ENCODE measurements around the gene NUDT5.

NUDT5 gene

DNA sequence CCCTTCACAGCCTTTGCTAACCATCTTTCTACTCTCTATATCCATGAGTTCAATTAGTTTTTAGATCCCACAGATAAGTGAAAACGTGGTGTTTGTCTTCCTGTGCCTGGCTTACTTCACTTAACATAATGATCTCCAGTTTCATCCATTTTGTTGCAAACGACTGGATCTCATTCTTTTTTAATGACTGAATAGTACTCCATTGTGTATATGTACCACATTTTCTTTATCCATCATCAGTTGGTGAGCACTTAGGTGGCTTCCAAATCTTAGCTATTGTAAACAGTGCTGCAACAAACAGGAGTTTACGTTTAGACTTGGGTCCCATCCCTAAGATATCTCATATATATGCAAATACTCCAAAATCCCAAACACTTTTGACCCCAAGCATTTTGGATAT lies 9.4 kb upstream of the NUDT5 start:
- WGBS (ENCODE audit: insufficient coverage, insufficient read length) = no CpG with 5 or more reads among the region's 3 CpGs
- Histone ChIP-seq H3K27me3 (ENCODE audit: control insufficient read depth, insufficient read depth, low read length) (no peaks in the 10 kb centered on the region), H3K4me3 (ENCODE audit: low read length) (no peak overlapping the region), H3K4me1 (ENCODE audit: control insufficient read depth, insufficient read depth, low read length) (no peaks in the 10 kb centered on the region), H3K36me3 (ENCODE audit: control insufficient read depth, insufficient read depth, low read length) (peaks cover 4% of the 10 kb centered on the region; the same call in 1 of the 2 replicates), H3K9me3 (ENCODE audit: control insufficient read depth, insufficient read depth, low read length) (no peaks in the 10 kb centered on the region), H3K27ac (ENCODE audit: low read length) (no peak overlapping the region)
- DNase-seq (ENCODE audit: low read depth, low spot score) = no peak

- DNase-seq (ENCODE audit: low read depth, low spot score) = no peak
- no peaks in the 10 kb centered on the region for H3K27me3 ChIP-seq (ENCODE audit: control insufficient read depth, insufficient read depth, low read length)
- no peaks in the 10 kb centered on the region for H3K4me1 ChIP-seq (ENCODE audit: control insufficient read depth, insufficient read depth, low read length)
- no CpG with 5 or more reads among the region's 5 CpGs for WGBS (ENCODE audit: insufficient coverage, insufficient read length)
- no peak overlapping the region for H3K27ac ChIP-seq (ENCODE audit: low read length)
- 0 out of 2 replicates have a peak, but pooled peaks cover 2% of the 10 kb centered on the region for H3K36me3 ChIP-seq (ENCODE audit: control insufficient read depth, insufficient read depth, low read length)
- no peaks in the 10 kb centered on the region for H3K9me3 ChIP-seq (ENCODE audit: control insufficient read depth, insufficient read depth, low read length)
- H3K4me3 ChIP-seq (ENCODE audit: low read length) = no peak overlapping the region
Measured at GRCh38 chr10:12202226-12202625, 6.5 kb upstream of the NUDT5 start.

DNA sequence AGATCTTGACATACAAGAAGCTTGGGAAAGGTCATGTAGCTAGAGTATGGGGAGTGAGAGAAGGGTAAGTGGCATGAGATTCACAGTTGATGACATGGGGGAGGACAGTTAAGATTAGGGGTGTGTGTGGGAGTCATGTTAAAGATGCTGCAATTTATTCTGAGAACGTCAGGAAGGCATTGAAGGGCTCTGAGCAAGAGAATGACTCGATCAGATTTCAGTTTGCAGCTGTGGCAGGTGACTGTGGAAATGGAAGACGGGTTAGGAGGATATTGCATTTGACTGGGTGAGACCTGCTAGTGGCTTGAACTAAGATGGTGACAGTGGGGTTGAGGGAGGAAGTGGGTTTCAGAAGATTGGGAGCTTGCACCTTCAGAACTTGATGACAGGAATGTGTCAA lies 5.9 kb upstream of the NUDT5 start:
- H3K36me3 ChIP-seq (ENCODE audit: control insufficient read depth, insufficient read depth, low read length) = 0 out of 2 replicates have a peak, but pooled peaks cover 2% of the 10 kb centered on the region
- no CpG with 5 or more reads among the region's 3 CpGs for WGBS (ENCODE audit: insufficient coverage, insufficient read length)
- no peaks in the 10 kb centered on the region for H3K4me1 ChIP-seq (ENCODE audit: control insufficient read depth, insufficient read depth, low read length)
- no peak overlapping the region for H3K27ac ChIP-seq (ENCODE audit: low read length)
- H3K4me3 ChIP-seq (ENCODE audit: low read length) = no peak overlapping the region
- H3K27me3 ChIP-seq (ENCODE audit: control insufficient read depth, insufficient read depth, low read length) = no peaks in the 10 kb centered on the region
- no peak for DNase-seq (ENCODE audit: low read depth, low spot score)
- no peaks in the 10 kb centered on the region for H3K9me3 ChIP-seq (ENCODE audit: control insufficient read depth, insufficient read depth, low read length)

DNA sequence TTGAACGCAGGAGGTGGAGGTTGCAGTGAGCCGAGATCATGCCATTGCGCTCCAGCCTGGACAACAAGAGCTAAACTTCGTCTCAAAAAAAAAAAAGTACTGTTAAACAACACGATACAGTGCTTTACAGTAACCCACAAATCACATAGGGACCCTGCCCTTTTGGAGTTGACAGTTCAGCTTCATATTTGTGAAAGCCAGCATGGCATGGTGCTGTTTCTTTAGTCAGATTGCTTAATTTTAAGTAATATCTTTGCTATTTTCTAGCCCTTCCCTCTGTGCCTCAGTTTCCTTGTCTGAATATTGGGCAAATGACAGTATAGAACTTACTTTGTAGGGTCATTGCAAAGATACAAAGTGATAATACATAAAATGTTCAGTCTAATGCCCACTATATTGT lies 5.2 kb upstream of the NUDT5 start:
- Histone ChIP-seq H3K9me3 (ENCODE audit: control insufficient read depth, insufficient read depth, low read length) (no peaks in the 10 kb centered on the region), H3K36me3 (ENCODE audit: control insufficient read depth, insufficient read depth, low read length) (0 out of 2 replicates have a peak, but pooled peaks cover 2% of the 10 kb centered on the region), H3K27me3 (ENCODE audit: control insufficient read depth, insufficient read depth, low read length) (no peaks in the 10 kb centered on the region), H3K4me3 (ENCODE audit: low read length) (no peak overlapping the region), H3K27ac (ENCODE audit: low read length) (no peak overlapping the region), H3K4me1 (ENCODE audit: control insufficient read depth, insufficient read depth, low read length) (no peaks in the 10 kb centered on the region)
- DNase-seq (ENCODE audit: low read depth, low spot score) = no peak
- no CpG with 5 or more reads among the region's 5 CpGs for WGBS (ENCODE audit: insufficient coverage, insufficient read length)

DNA sequence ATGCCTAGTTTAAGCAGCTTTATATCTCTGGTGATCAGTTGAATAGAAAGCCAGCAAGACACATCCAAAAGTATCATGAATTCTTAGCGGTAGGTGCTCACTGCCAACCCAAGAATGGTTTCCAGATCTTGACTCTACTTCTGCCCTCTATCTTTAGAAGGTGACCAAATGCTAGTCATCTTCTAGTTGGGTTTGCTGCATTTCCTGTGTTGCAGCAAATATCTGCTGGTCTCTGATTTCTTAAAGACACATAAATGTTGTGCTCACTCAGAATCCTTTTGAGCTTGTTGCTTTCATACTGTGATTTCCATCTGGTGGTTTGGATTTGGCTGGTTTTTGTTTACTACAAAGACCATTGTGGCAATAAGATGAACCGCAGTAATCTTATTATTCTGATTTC lies 2.5 kb upstream of the NUDT5 start:
- 0 out of 2 replicates have a peak, but pooled peaks cover 2% of the 10 kb centered on the region for H3K36me3 ChIP-seq (ENCODE audit: control insufficient read depth, insufficient read depth, low read length)
- H3K4me3 ChIP-seq (ENCODE audit: low read length) = no peak overlapping the region
- no peaks in the 10 kb centered on the region for H3K9me3 ChIP-seq (ENCODE audit: control insufficient read depth, insufficient read depth, low read length)
- H3K4me1 ChIP-seq (ENCODE audit: control insufficient read depth, insufficient read depth, low read length) = no peaks in the 10 kb centered on the region
- WGBS (ENCODE audit: insufficient coverage, insufficient read length) = no CpG with 5 or more reads among the region's 2 CpGs
- no peaks in the 10 kb centered on the region for H3K27me3 ChIP-seq (ENCODE audit: control insufficient read depth, insufficient read depth, low read length)
- no peak for DNase-seq (ENCODE audit: low read depth, low spot score)
- H3K27ac ChIP-seq (ENCODE audit: low read length) = no peak overlapping the region

DNA sequence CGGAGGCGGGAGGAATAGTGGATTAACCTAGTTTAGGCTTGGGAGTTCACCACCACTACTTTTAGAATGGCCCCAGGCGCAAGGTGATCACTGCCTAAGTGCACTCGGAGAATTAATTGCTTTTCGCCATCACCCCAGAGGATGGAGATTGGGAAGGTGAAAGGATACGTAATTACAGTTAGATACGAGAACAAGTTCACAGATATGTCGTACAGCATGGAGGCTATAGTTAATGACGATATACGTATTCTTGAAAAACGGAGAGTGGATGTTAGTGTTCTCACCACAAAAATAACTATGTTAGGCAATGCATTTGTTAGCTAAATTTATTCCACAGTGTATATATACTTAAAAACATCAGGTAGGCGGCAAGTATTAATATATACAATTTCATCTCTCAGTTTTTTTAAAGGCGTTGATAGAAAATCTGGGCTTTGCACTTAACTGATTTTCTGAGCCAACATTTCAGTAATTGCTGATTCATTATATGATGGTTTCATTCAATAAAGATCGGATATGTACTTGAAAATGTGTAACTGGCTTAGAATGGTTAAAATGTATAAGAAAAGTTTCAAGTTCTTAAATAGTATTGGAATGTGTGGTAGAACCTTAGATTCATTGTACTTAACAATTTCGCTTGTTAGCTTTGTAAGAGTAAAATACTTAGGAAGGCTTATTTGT lies 980 bp upstream of the NUDT5 start:
- Histone ChIP-seq H3K36me3 (ENCODE audit: control insufficient read depth, insufficient read depth, low read length) (no peaks in the 10 kb centered on the region), H3K27me3 (ENCODE audit: control insufficient read depth, insufficient read depth, low read length) (no peaks in the 10 kb centered on the region), H3K9me3 (ENCODE audit: control insufficient read depth, insufficient read depth, low read length) (no peaks in the 10 kb centered on the region), H3K4me3 (ENCODE audit: low read length) (peak overlapping the region; percentile 87), H3K4me1 (ENCODE audit: control insufficient read depth, insufficient read depth, low read length) (no peaks in the 10 kb centered on the region), H3K27ac (ENCODE audit: low read length) (no peak overlapping the region)
- 100% methylated on average over 1 of the region's 15 CpGs for WGBS (ENCODE audit: insufficient coverage, insufficient read length)
- no peak for DNase-seq (ENCODE audit: low read depth, low spot score)

- Histone ChIP-seq H3K9me3 (ENCODE audit: control insufficient read depth, insufficient read depth, low read length) (no peaks in the 10 kb centered on the region), H3K36me3 (ENCODE audit: control insufficient read depth, insufficient read depth, low read length) (no peaks in the 10 kb centered on the region), H3K27me3 (ENCODE audit: control insufficient read depth, insufficient read depth, low read length) (no peaks in the 10 kb centered on the region), H3K4me1 (ENCODE audit: control insufficient read depth, insufficient read depth, low read length) (no peaks in the 10 kb centered on the region), H3K4me3 (ENCODE audit: low read length) (peak overlapping the region; percentile 87), H3K27ac (ENCODE audit: low read length) (no peak overlapping the region)
- no CpG with 5 or more reads among the region's 12 CpGs for WGBS (ENCODE audit: insufficient coverage, insufficient read length)
- no peak for DNase-seq (ENCODE audit: low read depth, low spot score)
Measured at GRCh38 chr10:12195281-12195602, 449 bp downstream of the NUDT5 start.

- H3K36me3 ChIP-seq (ENCODE audit: control insufficient read depth, insufficient read depth, low read length) = no peaks in the 10 kb centered on the region
- no peaks in the 10 kb centered on the region for H3K4me1 ChIP-seq (ENCODE audit: control insufficient read depth, insufficient read depth, low read length)
- DNase-seq (ENCODE audit: low read depth, low spot score) = no peak
- peak overlapping the region; percentile 87; the same call in 1 of the 2 replicates for H3K4me3 ChIP-seq (ENCODE audit: low read length)
- no peaks in the 10 kb centered on the region for H3K9me3 ChIP-seq (ENCODE audit: control insufficient read depth, insufficient read depth, low read length)
- no peak overlapping the region for H3K27ac ChIP-seq (ENCODE audit: low read length)
- no CpG with 5 or more reads among the region's 27 CpGs for WGBS (ENCODE audit: insufficient coverage, insufficient read length)
- H3K27me3 ChIP-seq (ENCODE audit: control insufficient read depth, insufficient read depth, low read length) = no peaks in the 10 kb centered on the region
Measured at GRCh38 chr10:12194752-12195271, 879 bp downstream of the NUDT5 start.

- H3K9me3 ChIP-seq (ENCODE audit: control insufficient read depth, insufficient read depth, low read length) = no peaks in the 10 kb centered on the region
- H3K36me3 ChIP-seq (ENCODE audit: control insufficient read depth, insufficient read depth, low read length) = no peaks in the 10 kb centered on the region
- DNase-seq (ENCODE audit: low read depth, low spot score) = no peak
- no peak overlapping the region for H3K27ac ChIP-seq (ENCODE audit: low read length)
- H3K4me3 ChIP-seq (ENCODE audit: low read length) = no peak overlapping the region
- H3K27me3 ChIP-seq (ENCODE audit: control insufficient read depth, insufficient read depth, low read length) = no peaks in the 10 kb centered on the region
- no CpG with 5 or more reads among the region's 5 CpGs for WGBS (ENCODE audit: insufficient coverage, insufficient read length)
- no peaks in the 10 kb centered on the region for H3K4me1 ChIP-seq (ENCODE audit: control insufficient read depth, insufficient read depth, low read length)
Measured at GRCh38 chr10:12193193-12193592, 2.5 kb downstream of the NUDT5 start.

DNA sequence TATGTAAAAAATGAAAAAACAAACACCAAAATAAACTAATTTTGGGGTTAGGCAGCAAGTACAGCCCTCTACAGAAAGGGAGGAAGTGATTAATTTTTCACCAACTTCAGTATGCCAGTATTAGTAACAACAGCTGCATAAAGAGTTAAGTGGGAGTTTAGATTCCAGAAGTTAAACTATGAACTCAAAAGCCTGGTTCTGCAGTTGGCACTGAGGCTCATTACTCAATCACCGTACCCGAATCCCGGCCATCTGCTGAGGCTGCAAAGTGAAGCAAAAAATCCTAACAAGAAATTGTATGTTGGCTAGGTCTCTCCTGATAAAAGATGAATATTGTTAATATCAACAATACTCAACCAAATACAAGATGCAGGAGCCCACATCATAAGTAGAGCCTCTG lies 4.0 kb downstream of the NUDT5 start:
- Histone ChIP-seq H3K36me3 (ENCODE audit: control insufficient read depth, insufficient read depth, low read length) (no peaks in the 10 kb centered on the region), H3K9me3 (ENCODE audit: control insufficient read depth, insufficient read depth, low read length) (no peaks in the 10 kb centered on the region), H3K4me3 (ENCODE audit: low read length) (no peak overlapping the region), H3K27ac (ENCODE audit: low read length) (no peak overlapping the region), H3K27me3 (ENCODE audit: control insufficient read depth, insufficient read depth, low read length) (no peaks in the 10 kb centered on the region), H3K4me1 (ENCODE audit: control insufficient read depth, insufficient read depth, low read length) (no peaks in the 10 kb centered on the region)
- no peak for DNase-seq (ENCODE audit: low read depth, low spot score)
- no CpG with 5 or more reads among the region's 3 CpGs for WGBS (ENCODE audit: insufficient coverage, insufficient read length)

DNA sequence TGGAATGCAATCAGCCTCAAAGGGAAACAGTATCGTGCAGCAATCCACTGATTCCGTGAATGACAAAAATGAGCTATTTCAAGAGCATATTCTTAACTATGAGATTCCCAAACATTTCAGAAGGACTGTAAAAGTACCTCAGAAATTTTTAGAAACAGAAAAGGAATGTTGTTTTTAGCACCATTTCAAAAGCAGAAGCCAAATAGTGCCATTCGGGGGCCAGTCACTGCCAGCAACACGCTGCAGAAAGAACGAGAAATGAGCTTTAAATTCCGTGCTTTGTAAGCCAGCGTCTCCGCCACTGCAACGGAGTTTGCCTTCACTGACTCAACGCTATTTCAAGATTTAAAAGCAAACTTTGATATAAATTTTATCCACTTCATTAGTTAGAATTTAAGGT lies 6.3 kb downstream of the NUDT5 start:
- no peak overlapping the region for H3K4me3 ChIP-seq (ENCODE audit: low read length)
- WGBS (ENCODE audit: insufficient coverage, insufficient read length) = no CpG with 5 or more reads among the region's 10 CpGs
- H3K9me3 ChIP-seq (ENCODE audit: control insufficient read depth, insufficient read depth, low read length) = no peaks in the 10 kb centered on the region
- peaks cover 4% of the 10 kb centered on the region; the same call in 1 of the 2 replicates for H3K36me3 ChIP-seq (ENCODE audit: control insufficient read depth, insufficient read depth, low read length)
- H3K4me1 ChIP-seq (ENCODE audit: control insufficient read depth, insufficient read depth, low read length) = no peaks in the 10 kb centered on the region
- DNase-seq (ENCODE audit: low read depth, low spot score) = no peak
- no peaks in the 10 kb centered on the region for H3K27me3 ChIP-seq (ENCODE audit: control insufficient read depth, insufficient read depth, low read length)
- H3K27ac ChIP-seq (ENCODE audit: low read length) = no peak overlapping the region

All from iPS DF 6.9 (cell line).